ENCODE data around the gene CDH2.

DNA sequence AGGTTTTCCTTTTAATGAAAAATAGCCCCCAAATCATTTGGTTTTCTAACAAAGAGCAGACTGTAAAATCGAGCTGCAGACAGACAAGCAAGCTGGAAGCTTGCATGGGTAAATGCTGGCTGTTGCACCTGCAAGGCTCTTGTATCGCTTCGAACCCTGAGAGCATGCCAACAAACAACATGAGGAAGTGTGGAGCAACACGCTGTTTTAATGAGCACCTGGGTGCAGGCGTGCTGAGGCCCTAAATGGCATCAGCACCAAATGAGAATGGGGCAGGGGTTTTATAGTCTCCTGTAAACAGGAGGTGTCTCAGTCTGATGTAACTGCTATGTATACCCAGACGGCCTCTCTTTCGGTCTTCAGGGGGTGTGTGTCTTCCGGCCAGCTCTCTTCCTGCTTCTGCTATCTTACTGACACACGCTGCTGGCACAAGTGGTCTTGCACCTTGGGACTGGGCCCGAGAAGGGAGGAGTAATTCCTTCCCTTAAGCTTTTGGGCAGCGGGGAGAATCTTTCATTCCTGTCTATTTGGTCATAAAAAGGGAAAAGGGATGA is 31.9 kb upstream of the CDH2 start:
- TF ChIP-seq FOXA1 (IDR thresholded peaks at IDR 0.05) (no peak), RAD21 (IDR thresholded peaks at IDR 0.05) (no peak), TAF1 (conservative IDR thresholded peaks at IDR 0.05) (no peak), SP1 (IDR thresholded peaks at IDR 0.05) (no peak)
- TF ChIP-seq, protein P1, sequence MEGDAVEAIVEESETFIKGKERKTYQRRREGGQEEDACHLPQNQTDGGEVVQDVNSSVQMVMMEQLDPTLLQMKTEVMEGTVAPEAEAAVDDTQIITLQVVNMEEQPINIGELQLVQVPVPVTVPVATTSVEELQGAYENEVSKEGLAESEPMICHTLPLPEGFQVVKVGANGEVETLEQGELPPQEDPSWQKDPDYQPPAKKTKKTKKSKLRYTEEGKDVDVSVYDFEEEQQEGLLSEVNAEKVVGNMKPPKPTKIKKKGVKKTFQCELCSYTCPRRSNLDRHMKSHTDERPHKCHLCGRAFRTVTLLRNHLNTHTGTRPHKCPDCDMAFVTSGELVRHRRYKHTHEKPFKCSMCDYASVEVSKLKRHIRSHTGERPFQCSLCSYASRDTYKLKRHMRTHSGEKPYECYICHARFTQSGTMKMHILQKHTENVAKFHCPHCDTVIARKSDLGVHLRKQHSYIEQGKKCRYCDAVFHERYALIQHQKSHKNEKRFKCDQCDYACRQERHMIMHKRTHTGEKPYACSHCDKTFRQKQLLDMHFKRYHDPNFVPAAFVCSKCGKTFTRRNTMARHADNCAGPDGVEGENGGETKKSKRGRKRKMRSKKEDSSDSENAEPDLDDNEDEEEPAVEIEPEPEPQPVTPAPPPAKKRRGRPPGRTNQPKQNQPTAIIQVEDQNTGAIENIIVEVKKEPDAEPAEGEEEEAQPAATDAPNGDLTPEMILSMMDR (IDR thresholded peaks at IDR 0.05; ENCODE audit: low read depth, low read length, missing input control): no peak
- TF ChIP-seq, protein P2, sequence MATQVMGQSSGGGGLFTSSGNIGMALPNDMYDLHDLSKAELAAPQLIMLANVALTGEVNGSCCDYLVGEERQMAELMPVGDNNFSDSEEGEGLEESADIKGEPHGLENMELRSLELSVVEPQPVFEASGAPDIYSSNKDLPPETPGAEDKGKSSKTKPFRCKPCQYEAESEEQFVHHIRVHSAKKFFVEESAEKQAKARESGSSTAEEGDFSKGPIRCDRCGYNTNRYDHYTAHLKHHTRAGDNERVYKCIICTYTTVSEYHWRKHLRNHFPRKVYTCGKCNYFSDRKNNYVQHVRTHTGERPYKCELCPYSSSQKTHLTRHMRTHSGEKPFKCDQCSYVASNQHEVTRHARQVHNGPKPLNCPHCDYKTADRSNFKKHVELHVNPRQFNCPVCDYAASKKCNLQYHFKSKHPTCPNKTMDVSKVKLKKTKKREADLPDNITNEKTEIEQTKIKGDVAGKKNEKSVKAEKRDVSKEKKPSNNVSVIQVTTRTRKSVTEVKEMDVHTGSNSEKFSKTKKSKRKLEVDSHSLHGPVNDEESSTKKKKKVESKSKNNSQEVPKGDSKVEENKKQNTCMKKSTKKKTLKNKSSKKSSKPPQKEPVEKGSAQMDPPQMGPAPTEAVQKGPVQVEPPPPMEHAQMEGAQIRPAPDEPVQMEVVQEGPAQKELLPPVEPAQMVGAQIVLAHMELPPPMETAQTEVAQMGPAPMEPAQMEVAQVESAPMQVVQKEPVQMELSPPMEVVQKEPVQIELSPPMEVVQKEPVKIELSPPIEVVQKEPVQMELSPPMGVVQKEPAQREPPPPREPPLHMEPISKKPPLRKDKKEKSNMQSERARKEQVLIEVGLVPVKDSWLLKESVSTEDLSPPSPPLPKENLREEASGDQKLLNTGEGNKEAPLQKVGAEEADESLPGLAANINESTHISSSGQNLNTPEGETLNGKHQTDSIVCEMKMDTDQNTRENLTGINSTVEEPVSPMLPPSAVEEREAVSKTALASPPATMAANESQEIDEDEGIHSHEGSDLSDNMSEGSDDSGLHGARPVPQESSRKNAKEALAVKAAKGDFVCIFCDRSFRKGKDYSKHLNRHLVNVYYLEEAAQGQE (IDR thresholded peaks at IDR 0.05): no peak
